ENCODE data around the gene CBFA2T3.
A peak's percentile ranks its signal among the peaks of the same experiment; 100 is the strongest.

The CBFA2T3 gene

DNA sequence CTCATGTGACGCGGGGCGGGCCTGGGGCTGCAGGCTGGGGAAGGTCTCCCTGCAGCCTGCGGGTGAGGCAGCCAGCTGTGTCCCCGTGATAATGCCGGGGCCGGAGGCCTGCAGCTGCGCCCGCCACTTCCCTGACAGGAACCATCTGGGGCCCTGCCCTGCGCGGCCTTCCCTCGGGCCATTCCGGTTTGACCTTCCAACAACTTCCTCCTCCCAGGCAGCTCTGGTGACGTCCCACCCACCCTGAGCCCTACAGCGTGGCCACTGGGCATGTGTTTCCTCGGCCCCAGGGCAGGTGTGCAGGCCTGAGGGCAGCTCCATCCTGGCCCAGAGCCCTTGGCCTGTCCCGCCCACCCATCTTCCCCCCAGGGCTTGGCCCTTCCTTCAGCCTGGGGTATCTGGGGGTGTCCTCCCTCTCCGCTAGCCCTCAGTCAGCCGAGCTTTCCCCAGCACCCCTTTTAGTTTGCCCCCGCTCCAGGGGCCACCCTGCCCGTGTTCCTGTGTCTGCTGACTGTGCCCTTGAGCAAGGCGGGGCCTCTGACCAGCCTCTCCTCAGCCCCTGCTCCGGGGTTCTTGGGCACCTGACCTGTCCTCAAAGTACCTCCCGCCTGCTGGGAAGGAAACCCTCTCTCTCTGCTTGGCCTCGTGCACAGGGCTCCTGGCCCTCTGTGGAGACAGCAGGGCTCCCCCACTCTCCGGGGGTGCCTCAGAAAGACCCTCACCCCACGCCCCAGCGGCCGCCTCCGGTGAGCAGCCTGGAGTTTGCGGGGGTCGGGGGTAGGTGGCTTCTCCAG is at the start of gene CBFA2T3:
Gene CBFA2T3 (minus strand): TSS at position 190 of the 794 bp plus-strand sequence. CDS start 400 bp downstream, outside the sequence.
- no peaks in the 10 kb centered on the region for H3K9me3 ChIP-seq (ENCODE audit: control insufficient read depth in 1 of 2, low read length in 2 of 2)
- peak within 1 kb of the TSS; percentile 11 to 29 for H3K4me3 ChIP-seq (ENCODE audit: low read depth in 1 of 2, low read length in 2 of 2)
- no peak within 1 kb of the TSS for H3K27ac ChIP-seq (ENCODE audit: low read length)
- H3K4me1 ChIP-seq (ENCODE audit: control insufficient read depth in 1 of 2, insufficient read depth in 2 of 2, low read length in 2 of 2), result peaks cover 0 to 21% of the 10 kb centered on the region in 2 donors
- no peaks in the 10 kb centered on the region for H3K27me3 ChIP-seq (ENCODE audit: low read depth, low read length)
- H3K36me3 ChIP-seq (ENCODE audit: control insufficient read depth in 1 of 2, insufficient read depth in 2 of 2, low read length in 2 of 2), result no peaks in the 10 kb centered on the region

DNA sequence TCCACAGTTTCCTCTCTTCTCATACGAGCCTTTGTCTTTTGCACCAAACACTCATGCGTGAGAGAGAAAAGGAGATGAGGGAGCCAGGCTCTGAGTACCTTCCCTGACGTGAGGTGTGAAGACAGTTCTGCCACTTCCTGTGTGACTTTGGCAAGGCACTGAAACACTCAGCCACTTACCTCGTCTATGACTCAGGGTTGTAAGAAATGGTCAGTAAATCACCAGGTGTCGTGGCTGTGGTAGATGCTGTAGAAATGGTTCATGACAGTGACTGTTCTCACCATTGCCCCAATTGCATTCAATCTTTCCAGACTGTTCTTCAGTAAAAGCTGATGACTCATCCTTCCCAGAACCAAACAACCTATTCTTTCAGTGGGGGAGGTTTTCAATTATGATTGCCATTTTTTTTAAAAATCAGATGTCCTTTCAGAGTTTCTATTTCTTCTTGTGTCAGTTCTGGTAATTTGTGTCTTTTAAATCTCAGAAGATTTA is 49.2 kb upstream of the CBFA2T3 start:
- H3K4me3 ChIP-seq (ENCODE audit: low read depth in 1 of 2, low read length in 2 of 2), result no peak overlapping the region
- H3K36me3 ChIP-seq (ENCODE audit: control insufficient read depth in 1 of 2, insufficient read depth in 2 of 2, low read length in 2 of 2), result no peaks in the 10 kb centered on the region
- H3K27me3 ChIP-seq (ENCODE audit: low read depth, low read length), result no peaks in the 10 kb centered on the region
- peaks cover 0 to 22% of the 10 kb centered on the region in 2 donors for H3K9me3 ChIP-seq (ENCODE audit: control insufficient read depth in 1 of 2, low read length in 2 of 2)
- H3K27ac ChIP-seq (ENCODE audit: low read length), result no peak overlapping the region
- no peaks in the 10 kb centered on the region for H3K4me1 ChIP-seq (ENCODE audit: control insufficient read depth in 1 of 2, insufficient read depth in 2 of 2, low read length in 2 of 2)

- H3K27me3 ChIP-seq (ENCODE audit: low read depth, low read length), result no peaks in the 10 kb centered on the region
- H3K27ac ChIP-seq (ENCODE audit: low read length), result no peak overlapping the region
Observed at GRCh38 chr16:89025636-89026035, 48.6 kb upstream of the CBFA2T3 start.

GRCh38 chr16:89024546-89025060 is 47.6 kb upstream of the CBFA2T3 start:
- Histone ChIP-seq H3K27ac (ENCODE audit: low read length) (no peak overlapping the region), H3K36me3 (ENCODE audit: control insufficient read depth in 1 of 2, insufficient read depth in 2 of 2, low read length in 2 of 2) (no peaks in the 10 kb centered on the region), H3K4me1 (ENCODE audit: control insufficient read depth in 1 of 2, insufficient read depth in 2 of 2, low read length in 2 of 2) (no peaks in the 10 kb centered on the region), H3K9me3 (ENCODE audit: control insufficient read depth in 1 of 2, low read length in 2 of 2) (peaks cover 0 to 18% of the 10 kb centered on the region in 2 donors), H3K4me3 (ENCODE audit: low read depth in 1 of 2, low read length in 2 of 2) (no peak overlapping the region), H3K27me3 (ENCODE audit: low read depth, low read length) (no peaks in the 10 kb centered on the region)

More at GRCh38 chr16:89025636-89026035, 48.6 kb upstream of the CBFA2T3 start:
- H3K4me3 ChIP-seq (ENCODE audit: low read depth in 1 of 2, low read length in 2 of 2), result no peak overlapping the region
- H3K9me3 ChIP-seq (ENCODE audit: control insufficient read depth in 1 of 2, low read length in 2 of 2), result peaks cover 0 to 18% of the 10 kb centered on the region in 2 donors
- no peaks in the 10 kb centered on the region for H3K4me1 ChIP-seq (ENCODE audit: control insufficient read depth in 1 of 2, insufficient read depth in 2 of 2, low read length in 2 of 2)
- H3K36me3 ChIP-seq (ENCODE audit: control insufficient read depth in 1 of 2, insufficient read depth in 2 of 2, low read length in 2 of 2), result no peaks in the 10 kb centered on the region

DNA sequence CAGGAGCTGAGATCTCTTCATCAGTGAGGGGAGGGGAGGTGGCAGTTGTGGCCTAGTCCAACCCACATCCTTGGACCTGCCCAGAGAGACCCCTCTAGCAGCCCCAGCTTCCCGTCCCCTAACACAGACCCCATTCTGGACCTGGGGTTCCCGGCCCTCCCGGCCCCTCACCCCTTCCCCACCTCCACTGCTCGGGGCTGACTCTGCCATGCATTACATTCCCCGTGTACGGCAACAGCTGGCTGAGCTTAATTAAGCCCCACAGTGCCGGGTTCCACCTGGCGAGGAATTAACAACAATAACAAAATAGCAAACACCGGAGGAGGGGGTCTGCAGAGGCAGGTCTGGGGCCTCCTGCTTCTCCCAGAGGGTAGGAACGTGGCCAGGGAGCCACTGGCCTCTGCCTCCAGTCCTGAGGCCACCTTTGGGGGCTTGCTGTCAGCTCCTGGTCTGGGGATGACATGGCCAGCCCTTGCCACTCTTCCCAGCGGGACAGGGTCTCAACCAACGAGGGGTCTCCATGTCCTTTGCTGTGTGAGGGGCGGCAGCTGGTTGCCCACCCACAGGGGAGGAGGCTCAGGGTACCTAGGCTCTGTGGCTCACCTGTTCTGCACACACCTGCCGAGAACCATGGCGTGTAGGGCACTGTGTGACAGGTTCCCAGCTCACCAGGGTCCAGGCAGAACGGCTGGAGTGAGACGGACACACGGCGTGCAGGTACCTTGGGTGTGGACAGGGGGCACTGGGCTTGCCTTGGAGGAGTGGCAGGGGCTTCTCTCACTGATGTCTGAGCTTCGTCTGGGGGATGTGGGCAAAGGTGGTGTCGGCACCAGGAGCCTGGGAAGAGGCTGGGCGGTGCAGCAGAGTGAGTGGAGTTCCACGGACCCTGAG is 46.9 kb upstream of the CBFA2T3 start:
- no peaks in the 10 kb centered on the region for H3K4me1 ChIP-seq (ENCODE audit: control insufficient read depth in 1 of 2, insufficient read depth in 2 of 2, low read length in 2 of 2)
- H3K4me3 ChIP-seq (ENCODE audit: low read depth in 1 of 2, low read length in 2 of 2), result no peak overlapping the region
- no peaks in the 10 kb centered on the region for H3K27me3 ChIP-seq (ENCODE audit: low read depth, low read length)
- no peaks in the 10 kb centered on the region for H3K36me3 ChIP-seq (ENCODE audit: control insufficient read depth in 1 of 2, insufficient read depth in 2 of 2, low read length in 2 of 2)
- H3K9me3 ChIP-seq (ENCODE audit: control insufficient read depth in 1 of 2, low read length in 2 of 2), result peaks cover 0 to 18% of the 10 kb centered on the region in 2 donors
- no peak overlapping the region for H3K27ac ChIP-seq (ENCODE audit: low read length)

- no peak overlapping the region for H3K27ac ChIP-seq (ENCODE audit: low read length)
- no peaks in the 10 kb centered on the region for H3K27me3 ChIP-seq (ENCODE audit: low read depth, low read length)
- H3K9me3 ChIP-seq (ENCODE audit: control insufficient read depth in 1 of 2, low read length in 2 of 2), result peaks cover 0 to 18% of the 10 kb centered on the region in 2 donors
- no peak overlapping the region for H3K4me3 ChIP-seq (ENCODE audit: low read depth in 1 of 2, low read length in 2 of 2)
- H3K36me3 ChIP-seq (ENCODE audit: control insufficient read depth in 1 of 2, insufficient read depth in 2 of 2, low read length in 2 of 2), result no peaks in the 10 kb centered on the region
- H3K4me1 ChIP-seq (ENCODE audit: control insufficient read depth in 1 of 2, insufficient read depth in 2 of 2, low read length in 2 of 2), result no peaks in the 10 kb centered on the region
Observed at GRCh38 chr16:89023151-89023551, 46.1 kb upstream of the CBFA2T3 start.

- Histone ChIP-seq H3K27me3 (ENCODE audit: low read depth, low read length) (no peaks in the 10 kb centered on the region), H3K36me3 (ENCODE audit: control insufficient read depth in 1 of 2, insufficient read depth in 2 of 2, low read length in 2 of 2) (no peaks in the 10 kb centered on the region), H3K9me3 (ENCODE audit: control insufficient read depth in 1 of 2, low read length in 2 of 2) (peaks cover 0 to 18% of the 10 kb centered on the region in 2 donors), H3K27ac (ENCODE audit: low read length) (no peak overlapping the region), H3K4me3 (ENCODE audit: low read depth in 1 of 2, low read length in 2 of 2) (no peak overlapping the region), H3K4me1 (ENCODE audit: control insufficient read depth in 1 of 2, insufficient read depth in 2 of 2, low read length in 2 of 2) (no peaks in the 10 kb centered on the region)
Observed at GRCh38 chr16:89022051-89022836, 45.2 kb upstream of the CBFA2T3 start.

- Histone ChIP-seq H3K27me3 (ENCODE audit: low read depth, low read length) (no peaks in the 10 kb centered on the region), H3K4me1 (ENCODE audit: control insufficient read depth in 1 of 2, insufficient read depth in 2 of 2, low read length in 2 of 2) (no peaks in the 10 kb centered on the region), H3K4me3 (ENCODE audit: low read depth in 1 of 2, low read length in 2 of 2) (no peak overlapping the region), H3K36me3 (ENCODE audit: control insufficient read depth in 1 of 2, insufficient read depth in 2 of 2, low read length in 2 of 2) (no peaks in the 10 kb centered on the region), H3K9me3 (ENCODE audit: control insufficient read depth in 1 of 2, low read length in 2 of 2) (peaks cover 0 to 8% of the 10 kb centered on the region in 2 donors), H3K27ac (ENCODE audit: low read length) (no peak overlapping the region)
Observed at GRCh38 chr16:89020925-89021595, 44.1 kb upstream of the CBFA2T3 start.

DNA sequence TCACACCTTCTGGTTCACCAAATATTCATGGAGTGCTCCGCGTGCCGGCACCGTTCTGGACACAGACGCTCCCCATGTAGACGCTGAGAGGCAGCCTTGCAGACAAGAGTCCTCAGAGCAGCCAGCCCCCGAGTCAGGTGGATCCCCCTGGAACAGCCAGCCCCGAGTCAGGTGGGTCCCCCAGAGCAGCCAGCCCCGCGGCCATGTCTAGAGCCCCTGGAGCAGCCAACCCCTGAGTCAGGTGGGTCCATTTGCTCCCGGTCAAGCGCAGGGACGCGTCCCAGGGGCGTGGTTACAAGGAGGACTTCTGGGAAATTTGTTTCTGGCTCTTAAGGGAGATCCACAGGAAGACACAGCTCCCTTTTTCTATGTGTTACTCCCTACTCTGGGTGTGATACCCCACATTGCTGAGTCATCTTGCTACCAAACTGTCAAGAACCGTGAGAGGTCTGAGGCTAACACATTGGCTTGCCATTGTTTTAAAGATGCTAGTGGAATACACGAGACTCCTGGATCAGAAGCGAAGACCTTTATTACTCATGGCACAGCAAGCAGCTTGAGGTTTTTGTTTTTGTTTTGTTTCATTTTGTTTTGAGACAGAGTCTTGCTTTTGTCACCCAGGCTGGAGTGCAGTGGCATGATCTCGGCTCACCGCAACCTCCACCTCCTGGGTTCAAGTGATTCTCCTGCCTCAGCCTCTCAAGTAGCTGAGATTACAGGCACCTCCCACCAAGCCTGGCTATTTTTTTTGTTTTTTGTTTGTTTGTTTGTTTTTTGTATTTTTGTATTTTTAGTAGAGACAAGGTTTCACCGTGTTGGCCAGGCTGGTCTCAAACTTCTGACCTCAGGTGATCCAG is 43.3 kb upstream of the CBFA2T3 start:
- H3K36me3 ChIP-seq (ENCODE audit: control insufficient read depth in 1 of 2, insufficient read depth in 2 of 2, low read length in 2 of 2), result no peaks in the 10 kb centered on the region
- no peaks in the 10 kb centered on the region for H3K4me1 ChIP-seq (ENCODE audit: control insufficient read depth in 1 of 2, insufficient read depth in 2 of 2, low read length in 2 of 2)
- no peak overlapping the region for H3K27ac ChIP-seq (ENCODE audit: low read length)
- peaks cover 0 to 3% of the 10 kb centered on the region in 2 donors for H3K9me3 ChIP-seq (ENCODE audit: control insufficient read depth in 1 of 2, low read length in 2 of 2)
- H3K27me3 ChIP-seq (ENCODE audit: low read depth, low read length), result no peaks in the 10 kb centered on the region
- no peak overlapping the region for H3K4me3 ChIP-seq (ENCODE audit: low read depth in 1 of 2, low read length in 2 of 2)

DNA sequence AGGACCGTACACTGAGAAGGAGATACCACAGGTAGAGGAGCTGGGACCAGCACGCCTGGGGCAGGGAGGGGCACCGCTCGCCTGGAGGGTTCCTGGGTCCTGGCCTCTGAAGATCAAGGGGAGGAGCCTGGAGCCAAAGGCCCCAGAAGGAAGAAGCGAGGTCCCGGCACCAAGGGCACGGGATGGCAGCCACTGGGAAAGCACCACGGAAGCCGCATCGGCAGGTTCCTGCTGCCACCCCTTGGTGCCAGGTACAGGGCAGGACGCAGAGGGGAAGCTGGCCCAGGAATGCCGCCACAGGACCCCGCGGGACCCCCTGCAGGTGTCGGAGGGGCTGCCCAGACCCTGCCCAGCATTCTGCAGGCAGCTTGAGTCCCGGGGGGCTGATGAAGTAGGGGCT is 42.5 kb upstream of the CBFA2T3 start:
- Histone ChIP-seq H3K9me3 (ENCODE audit: control insufficient read depth in 1 of 2, low read length in 2 of 2) (no peaks in the 10 kb centered on the region), H3K27ac (ENCODE audit: low read length) (no peak overlapping the region), H3K27me3 (ENCODE audit: low read depth, low read length) (no peaks in the 10 kb centered on the region), H3K36me3 (ENCODE audit: control insufficient read depth in 1 of 2, insufficient read depth in 2 of 2, low read length in 2 of 2) (no peaks in the 10 kb centered on the region), H3K4me3 (ENCODE audit: low read depth in 1 of 2, low read length in 2 of 2) (no peak overlapping the region), H3K4me1 (ENCODE audit: control insufficient read depth in 1 of 2, insufficient read depth in 2 of 2, low read length in 2 of 2) (no peaks in the 10 kb centered on the region)

Data from muscle layer of duodenum (tissue), 2 donors.